Measurements from ENCODE around the gene ADAT2. TPM values are rescaled to one million over a fixed set of nuclear protein-coding genes. Genes with fewer than 3 reads are reported as not detected.
A peak's percentile ranks its signal among the peaks of the same experiment; 100 is the strongest.
"Not testable (repeated sequence)": the region's sequence is repeated elsewhere in the genome, so short reads cannot be mapped to it uniquely, and the experiment has no call there.

ADAT2 gene
- total and polyA plus RNA-seq, 10 of the 15 experiments (the other 5 are each of a cell fraction or from before 2014, with no cell fraction given), result 7.8 to 38.6 (median 17.3) TPM

DNA sequence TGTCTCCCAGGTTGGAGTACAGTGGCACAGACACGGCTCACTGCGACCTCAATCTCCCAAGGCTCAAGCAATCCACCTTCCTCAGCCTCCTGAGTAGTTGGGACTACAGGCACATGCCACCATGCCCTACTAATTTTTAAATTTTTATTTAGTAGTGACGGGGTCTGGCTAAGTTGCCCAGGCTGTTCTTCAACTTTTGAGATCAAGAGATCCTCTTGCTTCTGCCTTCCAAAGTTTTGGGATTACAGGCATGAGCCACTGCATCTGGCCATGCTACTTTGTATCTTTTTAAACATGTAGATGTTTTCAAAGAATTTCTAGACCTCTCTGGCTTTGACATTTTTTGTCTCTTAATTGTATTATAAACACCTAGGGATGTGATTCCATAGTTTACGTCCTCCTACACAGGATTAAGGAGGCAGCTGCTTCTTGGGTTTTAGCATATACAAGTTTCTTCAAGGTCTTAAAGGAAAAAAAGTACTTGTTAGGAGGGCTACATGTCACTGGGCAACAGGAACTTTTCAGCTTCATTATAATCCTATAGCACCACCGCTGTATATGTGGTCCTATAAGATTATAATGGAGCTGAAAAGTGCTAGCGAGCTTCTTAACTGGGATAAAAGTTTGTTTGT, 1.3 kb downstream of the ADAT2 start:
- Histone ChIP-seq H3K36me3 (ENCODE audit: control insufficient read depth in 2 of 2, insufficient read depth in 2 of 2, low read length in 1 of 2) (peaks cover 0 to 5% of the 10 kb centered on the region in 2 experiments; a peak in 1 of 4 replicates), H3K79me2 (ENCODE audit: control insufficient read depth, insufficient read depth, low read length) (peaks cover 41% of the 10 kb centered on the region), H2AFZ (ENCODE audit: control insufficient read depth, low read depth, low read length) (peak overlapping the region; percentile 98), H3K4me1 (ENCODE audit: control insufficient read depth, insufficient read depth, low read length) (no peaks in the 10 kb centered on the region), H3K4me2 (ENCODE audit: control insufficient read depth, insufficient read depth) (peak overlapping the region; percentile 80), H3K9ac (ENCODE audit: control insufficient read depth, insufficient read depth, low read length) (peak overlapping the region; percentile 89), H3K4me3 (peak overlapping the region; percentile 77), H3K27me3 (replicated peaks in 1 of 2; ENCODE audit: control insufficient read depth in 2 of 2, insufficient read depth in 2 of 2, low read length in 1 of 2) (no peaks in the 10 kb centered on the region), H3K27ac (ENCODE audit: control insufficient read depth, insufficient read depth) (peak overlapping the region; percentile 5; the same call in 1 of the 2 replicates), H4K20me1 (ENCODE audit: control insufficient read depth, insufficient read depth) (no peaks in the 10 kb centered on the region), H3K9me3 (replicated peaks; ENCODE audit: control insufficient read depth, insufficient read depth, low read length) (no peaks in the 10 kb centered on the region)
- SMC1A ChIA-PET (ENCODE audit: uncharacterized antibody, unreplicated experiment), result interaction anchor here (0.8 to 2.2 kb wide), 7 partner anchors 8 to 217 kb away, joined by 3 to 6 read pairs (median 3); no protein-coding TSS in a partner anchor
- in situ Hi-C loops (cut with MboI), result no loop called here
- no peak for DNase-seq (ENCODE audit: low read depth, low spot score)
- CTCF ChIA-PET, result interaction anchor here (0.7 to 2.1 kb wide), 3 partner anchors 22 to 63 kb away, joined by 3 to 9 read pairs (median 4); partner anchors contain the start of gene FUCA2
- RAD21 ChIA-PET (ENCODE audit: unreplicated experiment), result interaction anchor here (1.0 kb wide), 1 partner anchor 64 kb away, joined by 3 read pairs; no protein-coding TSS in a partner anchor
- FAIRE-seq, result no peak
- ATAC-seq, result no peak
- WGBS (ENCODE audit: insufficient coverage, insufficient replicate concordance, low lambda C conversion rate, missing lambda C conversion rate), result 77% methylated on average over 6 of the region's 6 CpGs
- POLR2A ChIA-PET, result interaction anchor here (0.6 kb wide), 1 partner anchor 380 kb away, joined by 6 read pairs; no protein-coding TSS in a partner anchor
- no TSS peak for BruUV-seq (replicated peaks)
- intact Hi-C loops (cut with micrococcal nuclease; ENCODE audit: unreplicated experiment), result no loop called here
- TF ChIP-seq BHLHE40 (IDR thresholded peaks at IDR 0.05; ENCODE audit: borderline replicate concordance in 1 of 2, low read depth in 2 of 2, low read length in 1 of 2) (0 out of 4 replicates have a peak, but pooled peaks of 1 of the 2 experiments have one; percentile 5), SKIL (IDR thresholded peaks at IDR 0.05; ENCODE audit: low read depth, poor library complexity, severe bottlenecking) (no peak)

GRCh38 chr6:143447865-143448264, 2.6 kb downstream of the ADAT2 start:
- ChIA-PET CTCF (interaction anchor here (0.7 to 1.0 kb wide), 2 partner anchors 16 to 498 kb away, joined by 3 read pairs; no protein-coding TSS in a partner anchor), RAD21 (ENCODE audit: unreplicated experiment) (interaction anchor here (0.7 kb wide), 1 partner anchor 33 kb away, joined by 3 read pairs; no protein-coding TSS in a partner anchor), SMC1A (ENCODE audit: uncharacterized antibody, unreplicated experiment) (interaction anchor here (0.6 kb wide), 1 partner anchor 919 kb away, joined by 3 read pairs; no protein-coding TSS in a partner anchor)
- H4K20me1 ChIP-seq (ENCODE audit: control insufficient read depth, insufficient read depth); H3K9ac ChIP-seq (ENCODE audit: control insufficient read depth, insufficient read depth, low read length); H3K4me2 ChIP-seq (ENCODE audit: control insufficient read depth, insufficient read depth); POLR2A ChIA-PET; intact Hi-C loops (cut with micrococcal nuclease; ENCODE audit: unreplicated experiment); BruUV-seq (replicated peaks); H3K27ac ChIP-seq (ENCODE audit: control insufficient read depth, insufficient read depth); DNase-seq (ENCODE audit: low read depth, low spot score); FAIRE-seq; H3K9me3 ChIP-seq (replicated peaks; ENCODE audit: control insufficient read depth, insufficient read depth, low read length); H3K4me1 ChIP-seq (ENCODE audit: control insufficient read depth, insufficient read depth, low read length); H3K36me3 ChIP-seq (ENCODE audit: control insufficient read depth in 2 of 2, insufficient read depth in 2 of 2, low read length in 1 of 2); H3K4me3 ChIP-seq; H2AFZ ChIP-seq (ENCODE audit: control insufficient read depth, low read depth, low read length); in situ Hi-C loops (cut with MboI); H3K27me3 ChIP-seq (replicated peaks in 1 of 2; ENCODE audit: control insufficient read depth in 2 of 2, insufficient read depth in 2 of 2, low read length in 1 of 2); ATAC-seq: not testable (repeated sequence)
- H3K79me2 ChIP-seq (ENCODE audit: control insufficient read depth, insufficient read depth, low read length), result peaks cover 34% of the 10 kb centered on the region
- 100% methylated on average over 2 of the region's 2 CpGs for WGBS (ENCODE audit: insufficient coverage, insufficient replicate concordance, low lambda C conversion rate, missing lambda C conversion rate)

All from GM12878 (cell line).